ENCODE results near the gene SPATA31A1.
"Not testable (repeated sequence)": the region's sequence is repeated elsewhere in the genome, so short reads cannot be mapped to it uniquely, and the experiment has no call there.

SPATA31A1 gene

GRCh38 chr9:39355369-39355768 is at the start of gene SPATA31A1:
Gene SPATA31A1 (plus strand): TSS chr9:39355669. CDS start chr9:39355731, 62 bp downstream.
- DNase-seq (ENCODE audit: low spot score); in situ Hi-C loops (cut with MboI; ENCODE audit: low sequenced_read_pairs, unreplicated experiment): not testable (repeated sequence)

- in situ Hi-C loops (cut with MboI; ENCODE audit: low sequenced_read_pairs, unreplicated experiment), result not testable (repeated sequence)
These were observed 52.1 kb downstream of the SPATA31A1 start for GRCh38 chr9:39407261-39408204.

DNA sequence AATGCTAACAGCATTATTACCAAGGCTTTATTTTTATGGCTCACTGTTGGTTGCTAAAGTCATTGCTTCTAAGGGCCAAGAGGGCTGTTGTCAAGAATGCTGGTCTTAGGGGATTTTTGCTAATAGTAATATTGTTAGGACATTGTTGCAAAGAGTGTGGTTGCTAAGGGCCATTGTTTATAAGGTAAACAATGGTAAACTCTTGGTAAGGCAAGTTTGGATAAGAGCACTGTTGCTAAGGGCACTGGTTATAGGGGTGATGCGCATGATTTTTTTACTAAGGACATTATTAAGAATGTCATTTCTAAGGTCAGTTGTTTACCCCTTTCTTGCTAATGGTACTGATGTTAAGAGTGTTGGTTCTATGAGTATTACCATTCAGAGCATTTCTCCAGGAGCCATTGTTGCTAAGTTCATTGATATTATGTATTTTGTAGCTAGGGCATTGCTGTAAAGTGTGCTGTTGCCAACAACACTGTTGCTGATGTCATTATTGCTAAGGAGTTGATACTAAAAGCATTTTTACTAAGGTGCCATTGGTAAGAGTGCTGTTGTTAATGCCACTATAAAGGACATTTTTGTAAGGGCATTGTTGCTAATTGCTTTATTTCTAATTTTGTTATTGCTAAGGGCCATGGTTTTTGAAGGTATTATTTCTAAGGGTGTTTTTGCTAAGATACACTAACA is 55.9 kb downstream of the SPATA31A1 start:
- in situ Hi-C loops (cut with MboI; ENCODE audit: low sequenced_read_pairs, unreplicated experiment); DNase-seq (ENCODE audit: low spot score): not testable (repeated sequence)

More at GRCh38 chr9:39407261-39408204, 52.1 kb downstream of the SPATA31A1 start:
- DNase-seq (ENCODE audit: low spot score), result not testable (repeated sequence)

Data from GM13976 (cell line).